ENCODE results near the gene DCST1.

DCST1 gene

DNA sequence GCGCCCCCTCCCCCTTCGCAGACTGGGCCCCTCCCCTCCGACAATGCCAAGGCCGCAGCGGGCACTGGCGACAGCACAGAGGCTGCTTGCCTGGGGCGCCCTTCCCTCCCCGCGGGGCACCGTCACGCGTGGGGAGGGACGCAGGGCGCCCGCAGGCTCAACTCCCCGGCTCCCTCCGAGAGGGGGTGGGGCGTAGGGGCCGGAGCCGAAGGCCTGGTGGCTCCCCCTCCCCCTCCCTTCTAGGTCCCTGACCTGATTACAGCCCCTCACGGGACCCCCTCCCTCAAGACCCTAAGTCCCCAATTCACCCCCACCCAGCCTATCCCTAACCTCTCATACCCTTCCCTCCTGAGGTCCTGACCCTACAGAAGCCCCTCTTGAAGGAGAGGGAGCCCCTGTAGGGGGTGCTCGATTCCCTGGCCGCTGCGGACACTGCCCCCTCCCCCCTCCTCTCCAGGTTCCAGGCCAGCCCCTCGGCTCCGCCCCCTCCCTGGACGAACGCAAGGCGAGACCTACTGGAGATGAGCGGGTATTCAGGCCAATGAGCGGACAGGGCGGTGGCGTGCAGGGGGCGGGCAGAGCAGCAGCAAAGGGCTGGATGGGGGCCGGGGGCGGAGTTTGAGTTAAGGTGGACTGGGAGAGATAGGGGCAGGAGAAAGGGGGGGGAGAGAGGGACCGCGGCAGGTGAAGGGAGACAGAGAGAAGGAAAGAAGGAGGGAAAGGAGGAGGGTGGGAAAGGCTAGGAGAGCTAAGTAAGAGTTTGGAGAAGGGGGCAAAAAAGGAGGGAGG lies 31.8 kb upstream of the DCST1 start:
- DNase-seq (ENCODE audit: low spot score): peak; percentile 94

DNA sequence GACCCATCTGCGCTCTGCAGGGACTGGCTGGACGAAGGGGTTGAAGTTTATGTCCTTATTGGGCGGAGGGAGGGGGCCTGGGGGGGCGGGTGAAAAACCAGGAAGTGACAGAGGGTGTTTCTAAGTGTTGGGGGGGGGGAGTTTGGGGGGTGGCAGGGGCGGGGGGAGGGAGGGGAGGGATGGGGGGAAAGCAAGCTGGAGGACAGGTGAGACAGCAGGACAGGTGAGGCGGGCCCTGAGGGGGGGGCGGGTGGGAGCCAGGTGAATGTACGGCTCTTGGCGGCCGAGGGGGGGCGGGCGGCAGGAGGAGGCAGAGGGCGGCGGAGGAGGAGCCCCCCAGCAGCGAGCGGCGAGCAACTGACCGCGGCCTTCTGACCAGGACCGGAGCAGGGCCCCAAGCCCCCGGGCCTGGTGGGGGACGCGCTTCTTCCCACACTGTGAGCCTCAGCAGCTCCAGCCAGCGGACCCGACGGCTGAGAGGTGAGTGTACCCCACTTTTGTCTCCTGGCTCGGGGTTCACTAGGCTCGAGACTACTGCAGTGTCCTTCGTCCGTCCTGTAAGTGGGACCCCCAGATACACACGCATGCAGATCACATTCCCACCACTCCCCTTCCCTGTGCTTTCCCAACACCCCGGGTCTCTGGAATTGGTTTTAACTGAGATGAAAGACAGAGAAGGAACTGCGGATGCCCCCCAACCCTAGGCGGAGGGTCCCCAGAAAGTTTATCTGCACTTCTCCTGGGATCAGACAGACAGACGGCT lies 31.0 kb upstream of the DCST1 start, which contains the start of gene ZBTB7B:
ZBTB7B (plus strand) TSS at position 339 of the 763 bp plus-strand sequence. CDS start 11,859 bp downstream, outside the sequence.
- no peak for DNase-seq (ENCODE audit: low spot score)

DNA sequence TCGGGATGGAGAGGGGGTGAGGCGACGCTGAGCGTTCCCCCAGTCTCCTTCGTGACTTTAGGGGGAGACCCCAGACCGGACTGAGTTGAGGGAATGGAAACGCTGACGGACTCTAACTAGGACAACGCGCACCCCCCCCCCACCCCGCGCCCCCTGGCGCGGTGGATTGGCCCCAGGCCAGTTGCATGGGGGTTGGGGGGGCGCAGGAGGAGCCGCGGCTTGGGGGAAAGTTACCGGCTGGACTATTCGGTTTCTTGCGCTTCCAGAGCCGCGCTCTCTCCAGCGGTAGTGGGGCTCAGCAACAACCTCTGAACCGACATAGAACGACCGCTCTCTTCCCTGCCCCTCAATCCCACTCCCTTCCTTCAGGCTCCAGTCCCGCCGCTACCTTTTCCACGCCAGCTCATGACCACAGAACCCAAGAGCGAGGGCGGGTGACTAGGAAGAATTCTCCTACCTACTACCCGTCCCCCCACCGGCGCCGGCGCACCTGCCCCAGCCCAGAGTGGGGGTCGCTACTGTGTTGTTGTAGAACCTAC lies 30.3 kb upstream of the DCST1 start:
- no peak for DNase-seq (ENCODE audit: low spot score)

GRCh38 chr1:155003766-155004351 lies 29.8 kb upstream of the DCST1 start:
- no peak for DNase-seq (ENCODE audit: low spot score)

DNA sequence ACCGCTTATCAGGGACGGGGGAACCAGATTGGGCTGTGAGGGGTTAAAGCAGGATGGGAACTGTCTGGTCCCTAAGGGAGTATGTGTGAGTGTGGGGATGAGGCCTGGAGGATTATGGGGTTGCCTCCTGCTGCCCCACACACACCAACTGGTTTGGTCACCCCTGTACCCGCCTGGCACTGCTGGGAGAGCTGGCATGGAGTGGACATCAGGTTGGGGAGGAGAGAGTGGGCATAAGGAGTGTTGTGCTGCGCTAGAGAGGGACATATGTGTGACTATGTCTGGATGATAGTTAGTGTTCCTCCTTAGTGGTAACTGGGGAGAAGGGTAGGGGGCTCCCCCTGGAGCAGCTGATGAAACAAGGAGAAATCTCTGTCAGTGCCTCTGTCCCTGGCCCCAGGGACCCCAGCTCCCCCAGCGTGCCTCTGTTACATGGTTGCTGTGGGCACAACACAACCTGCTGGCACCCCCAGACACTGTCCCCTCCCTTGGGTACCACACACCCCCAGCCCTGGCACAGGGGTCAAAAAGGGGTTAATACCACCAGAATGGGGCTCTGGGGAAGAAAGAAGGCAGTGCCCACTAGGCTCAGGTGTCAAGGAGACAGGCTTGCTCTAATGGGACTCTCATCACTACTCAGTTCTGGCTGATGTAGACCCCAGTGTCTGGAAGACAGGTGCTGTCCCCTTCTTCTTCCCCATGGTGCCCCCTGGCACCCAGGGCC lies 29.1 kb upstream of the DCST1 start:
- no peak for DNase-seq (ENCODE audit: low spot score)

- DNase-seq (ENCODE audit: low spot score): no peak
These were observed 28.3 kb upstream of the DCST1 start for GRCh38 chr1:155005076-155006011.

DNA sequence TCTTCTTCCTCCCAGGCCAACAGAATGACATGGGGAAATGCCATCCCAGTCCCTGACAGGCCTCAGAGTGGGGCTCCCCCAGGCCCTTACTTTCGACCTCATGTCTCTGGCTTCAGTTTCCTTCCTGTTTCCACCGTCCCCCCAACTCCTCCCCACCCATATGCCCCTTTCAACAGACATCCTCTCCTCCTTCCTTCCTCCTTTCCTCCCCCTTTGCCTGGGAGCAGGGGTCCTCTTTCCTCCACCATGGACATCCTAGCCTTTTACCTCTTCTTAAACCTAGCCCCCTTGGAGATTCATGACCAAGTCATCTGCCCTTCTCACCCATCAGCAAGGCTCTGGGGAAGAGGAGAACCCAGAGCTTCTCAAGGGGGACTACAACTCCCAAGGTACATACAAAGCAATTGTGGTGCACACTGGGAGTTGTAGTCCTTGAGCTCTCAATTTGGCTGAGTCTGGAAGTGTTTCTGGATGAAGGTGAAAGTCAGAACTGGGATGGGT lies 27.0 kb upstream of the DCST1 start:
- DNase-seq (ENCODE audit: low spot score): peak; percentile 47

- DNase-seq (ENCODE audit: low spot score): no peak
These were observed 26.3 kb upstream of the DCST1 start for GRCh38 chr1:155007251-155007828.

DNA sequence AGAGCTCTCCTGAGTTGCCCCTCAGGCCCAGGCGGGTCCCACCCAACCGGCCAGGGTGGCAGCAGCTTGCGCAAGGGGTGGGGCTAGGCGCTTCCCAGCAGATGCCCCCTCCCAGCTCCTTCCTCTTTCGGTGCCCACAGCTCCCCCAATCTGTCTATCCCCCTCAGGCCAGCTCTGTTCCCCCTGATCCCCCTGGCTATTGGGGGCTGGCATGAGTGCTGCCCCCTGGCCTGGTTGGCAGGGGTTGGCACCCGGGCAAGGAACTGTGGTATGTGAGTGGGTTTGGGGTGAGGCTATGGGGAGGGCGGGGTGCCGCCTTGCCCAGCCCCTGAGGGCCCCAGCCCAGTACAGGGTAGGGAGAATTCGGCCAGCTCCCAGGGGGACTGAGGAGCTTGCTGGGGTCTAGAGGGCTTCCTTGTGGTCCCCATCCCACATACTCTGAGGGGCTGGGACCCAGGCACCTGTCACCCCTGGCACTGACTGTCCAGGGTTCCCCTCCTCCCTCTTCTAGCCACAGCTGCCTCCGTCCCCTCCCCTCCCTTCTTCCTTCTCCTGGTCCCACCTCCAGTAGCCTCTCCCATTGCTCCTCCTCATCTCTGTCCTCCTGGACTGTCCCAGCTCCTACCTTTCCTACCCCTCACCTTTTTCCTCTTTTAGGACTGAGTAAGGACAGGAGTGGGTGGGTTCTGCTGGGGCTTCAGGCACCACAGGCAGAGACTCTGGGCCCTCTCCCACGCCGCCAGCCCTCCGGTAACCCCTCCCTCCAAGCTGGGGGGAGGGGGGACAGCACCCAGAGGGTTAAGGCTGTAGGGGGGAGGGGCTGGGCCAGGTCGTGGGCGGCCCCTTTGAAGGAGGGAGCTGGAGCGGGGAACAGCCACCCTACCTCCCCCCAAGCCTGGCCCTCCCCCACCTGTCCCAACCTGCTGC lies 25.3 kb upstream of the DCST1 start:
- DNase-seq (ENCODE audit: low spot score): no peak

GRCh38 chr1:155009221-155009711 lies 24.4 kb upstream of the DCST1 start:
- DNase-seq (ENCODE audit: low spot score): no peak

GRCh38 chr1:155009742-155010141 lies 23.9 kb upstream of the DCST1 start:
- no peak for DNase-seq (ENCODE audit: low spot score)

GRCh38 chr1:155010211-155010918 lies 23.3 kb upstream of the DCST1 start:
- DNase-seq (ENCODE audit: low spot score): no peak

GRCh38 chr1:155011004-155011416 lies 22.6 kb upstream of the DCST1 start:
- DNase-seq (ENCODE audit: low spot score): no peak

- DNase-seq (ENCODE audit: low spot score): no peak
These were observed 22.1 kb upstream of the DCST1 start for GRCh38 chr1:155011437-155012025.

DNA sequence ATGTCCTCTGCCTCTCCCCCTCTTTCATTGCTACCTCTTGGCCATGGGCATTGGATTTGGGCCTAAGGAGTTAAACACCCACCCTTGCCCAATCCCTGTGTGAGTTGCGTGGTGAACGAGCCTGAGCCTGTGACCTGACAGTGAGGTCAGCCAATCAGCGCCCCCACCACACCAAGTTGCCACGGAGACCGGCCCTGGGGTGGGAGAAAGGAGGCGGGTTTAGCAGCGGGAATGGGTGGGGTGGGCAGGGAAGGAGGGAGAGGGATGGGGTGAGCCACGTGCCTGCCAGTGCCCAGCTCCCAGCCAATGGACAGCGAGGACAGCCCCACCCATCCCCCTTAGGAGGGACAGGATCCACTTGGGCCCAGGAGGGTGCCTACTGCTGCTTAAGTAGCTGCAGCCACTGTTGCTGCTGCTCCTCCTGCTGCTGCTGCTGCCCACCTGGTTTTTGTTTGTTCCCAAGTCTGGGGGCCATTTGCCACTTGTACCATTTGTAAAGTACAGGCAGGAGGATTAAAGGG lies 21.5 kb upstream of the DCST1 start:
- peak; percentile 87 for DNase-seq (ENCODE audit: low spot score)

DNA sequence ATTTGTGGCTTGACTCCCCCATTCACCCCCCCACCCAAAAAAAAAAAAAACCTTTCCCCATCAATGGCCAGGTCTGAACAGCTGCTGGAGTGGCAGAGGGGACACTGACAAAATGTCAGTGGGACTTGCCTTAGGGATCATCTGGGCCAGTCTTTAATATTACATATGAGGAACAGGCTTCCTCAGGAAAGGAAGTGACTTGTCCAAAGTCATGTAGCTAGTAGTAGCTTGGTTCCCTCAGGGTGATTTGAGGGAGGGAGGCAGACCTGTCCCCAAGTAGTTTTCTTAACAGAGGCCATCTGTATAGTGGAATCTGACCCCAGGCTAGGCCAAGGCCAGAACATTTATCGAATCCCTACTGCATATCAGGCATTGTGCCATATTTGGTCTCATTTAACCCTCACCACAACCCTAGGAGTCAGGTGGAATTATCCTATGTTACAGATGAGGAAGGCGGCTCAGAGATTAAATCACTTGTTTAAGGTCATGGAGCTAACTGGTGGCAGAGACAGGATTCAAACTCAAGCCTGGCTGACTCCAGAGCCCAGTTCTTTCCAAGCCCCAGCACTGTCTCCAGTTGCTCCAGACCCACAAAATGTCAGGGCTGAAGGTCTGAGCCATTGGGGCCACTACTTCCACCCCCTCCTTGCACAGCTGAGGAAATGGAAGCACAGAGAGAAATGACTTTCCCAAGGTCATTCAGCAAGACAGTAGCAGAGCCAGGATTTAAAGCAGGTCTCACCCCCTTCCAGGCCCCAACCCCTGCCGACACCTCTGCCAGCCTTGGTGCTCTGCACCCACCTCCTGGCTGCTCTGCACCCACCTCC lies 20.6 kb upstream of the DCST1 start:
- no peak for DNase-seq (ENCODE audit: low spot score)

- DNase-seq (ENCODE audit: low spot score): no peak
These were observed 20.0 kb upstream of the DCST1 start for GRCh38 chr1:155013632-155014031.
